Right atrium auricular region (tissue), 2 donors: Measurements from ENCODE around the gene PRSS1. TPM values are rescaled to one million over a fixed set of nuclear protein-coding genes. Genes with fewer than 3 reads are reported as not detected.
"Not testable (repeated sequence)": the region's sequence is repeated elsewhere in the genome, so short reads cannot be mapped to it uniquely, and the experiment has no call there.

Experiments
- DNase-seq: peaks from one replicate; pipeline ENCODE4 v3.0.0-alpha.2; 2019; ENCODE audit warnings: low spot score
- H3K27ac ChIP-seq, 2 donors: fragments of 200-600 bp; sonication (generic); 1 replicate in 1 of 2; 2 replicates in 1 of 2; pipeline ENCODE4 v1.5.1; 2016 to 2019
- H3K27me3 ChIP-seq, 2 donors: fragments of 200-600 bp; sonication (generic); one replicate each; pipeline versions ENCODE4 v1.5.1 to v1.6.0; 2017 to 2019
- H3K36me3 ChIP-seq: fragments of 200-600 bp; sonication (generic); one replicate; pipeline ENCODE4 v1.5.1; 2016
- H3K4me1 ChIP-seq, 2 donors: fragments of 200-600 bp; sonication (generic); one replicate each; pipeline versions ENCODE4 v1.5.1 to v1.6.0; 2017 to 2019
- H3K4me3 ChIP-seq, 2 donors: fragments of 200-600 bp; sonication (generic); 1 replicate in 1 of 2; 2 replicates in 1 of 2; pipeline ENCODE4 v1.5.1; 2017 to 2019; ENCODE audit warnings: mild to moderate bottlenecking in 1 of 2, moderate library complexity in 1 of 2
- H3K9me3 ChIP-seq, 2 donors: fragments of 200-600 bp; sonication (generic); one replicate each; pipeline ENCODE4 v1.5.1; 2019
- total RNA-seq, 2 donors: library from RNA; depleted of rRNA; stranded (reverse); fragments of >200 nt; gene quantifications; one replicate each; pipeline ENCODE4 v1.1.0, GENCODE V29; 2016
- TF ChIP-seq, protein P1 (sequence below), 2 donors: fragments of 200-600 bp; sonication (generic); IDR thresholded peaks; one replicate each; pipeline ENCODE4 v1.5.1; 2019; ENCODE audit warnings: antibody characterized with exemption in 2 of 2

Gene PRSS1
- total RNA-seq, 2 donors from 2014 or later: not detected

DNA sequence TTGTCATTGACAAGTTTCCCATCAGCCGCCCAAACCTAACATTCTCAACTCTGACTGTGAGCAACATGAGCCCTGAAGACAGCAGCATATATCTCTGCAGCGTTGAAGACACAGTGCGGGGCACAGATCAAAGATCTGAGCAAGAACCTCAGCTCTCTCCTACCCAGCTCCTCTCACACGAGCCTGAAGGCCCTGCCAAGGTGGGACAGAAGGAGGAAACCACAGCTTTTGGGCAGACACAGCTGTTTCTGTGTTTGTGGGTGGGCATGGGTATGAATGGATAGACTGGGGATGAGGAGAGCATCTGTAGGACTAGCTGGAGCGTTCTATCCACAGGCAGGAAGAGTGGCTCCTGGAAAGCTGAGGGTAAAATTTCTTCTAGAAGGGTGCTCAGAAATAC, 8.5 kb upstream of the PRSS1 start:
- Histone ChIP-seq H3K27me3 (no peaks in the 10 kb centered on the region), H3K36me3 (no peaks in the 10 kb centered on the region), H3K27ac (no peak overlapping the region), H3K4me3 (no peak overlapping the region), H3K4me1 (peaks cover 0 to 12% of the 10 kb centered on the region in 2 donors), H3K9me3 (no peaks in the 10 kb centered on the region)
- TF ChIP-seq, protein P1, sequence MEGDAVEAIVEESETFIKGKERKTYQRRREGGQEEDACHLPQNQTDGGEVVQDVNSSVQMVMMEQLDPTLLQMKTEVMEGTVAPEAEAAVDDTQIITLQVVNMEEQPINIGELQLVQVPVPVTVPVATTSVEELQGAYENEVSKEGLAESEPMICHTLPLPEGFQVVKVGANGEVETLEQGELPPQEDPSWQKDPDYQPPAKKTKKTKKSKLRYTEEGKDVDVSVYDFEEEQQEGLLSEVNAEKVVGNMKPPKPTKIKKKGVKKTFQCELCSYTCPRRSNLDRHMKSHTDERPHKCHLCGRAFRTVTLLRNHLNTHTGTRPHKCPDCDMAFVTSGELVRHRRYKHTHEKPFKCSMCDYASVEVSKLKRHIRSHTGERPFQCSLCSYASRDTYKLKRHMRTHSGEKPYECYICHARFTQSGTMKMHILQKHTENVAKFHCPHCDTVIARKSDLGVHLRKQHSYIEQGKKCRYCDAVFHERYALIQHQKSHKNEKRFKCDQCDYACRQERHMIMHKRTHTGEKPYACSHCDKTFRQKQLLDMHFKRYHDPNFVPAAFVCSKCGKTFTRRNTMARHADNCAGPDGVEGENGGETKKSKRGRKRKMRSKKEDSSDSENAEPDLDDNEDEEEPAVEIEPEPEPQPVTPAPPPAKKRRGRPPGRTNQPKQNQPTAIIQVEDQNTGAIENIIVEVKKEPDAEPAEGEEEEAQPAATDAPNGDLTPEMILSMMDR (IDR thresholded peaks at IDR 0.05): no peak
- DNase-seq: no peak

DNA sequence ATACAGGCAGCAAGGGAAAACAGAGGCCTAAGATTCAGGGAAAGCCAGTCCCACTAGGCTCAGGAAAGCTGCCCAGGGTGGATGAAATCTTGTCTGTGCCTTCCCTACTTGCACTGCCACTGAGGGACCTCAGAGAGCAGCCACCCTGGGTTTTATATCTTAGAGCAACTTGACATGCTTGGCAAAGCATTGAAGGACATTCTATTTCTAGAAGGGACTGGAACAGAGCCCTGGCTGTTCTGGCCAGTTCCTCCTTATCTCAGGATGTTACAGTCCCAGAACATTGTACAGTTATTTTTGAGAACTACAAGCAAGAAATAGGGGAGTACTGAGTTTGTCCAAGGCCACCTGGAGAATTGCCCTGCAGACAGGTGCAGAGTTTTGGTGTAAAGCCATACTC, 7.3 kb upstream of the PRSS1 start:
- peak overlapping the region; percentile 10 to 38 for H3K27ac ChIP-seq

DNA sequence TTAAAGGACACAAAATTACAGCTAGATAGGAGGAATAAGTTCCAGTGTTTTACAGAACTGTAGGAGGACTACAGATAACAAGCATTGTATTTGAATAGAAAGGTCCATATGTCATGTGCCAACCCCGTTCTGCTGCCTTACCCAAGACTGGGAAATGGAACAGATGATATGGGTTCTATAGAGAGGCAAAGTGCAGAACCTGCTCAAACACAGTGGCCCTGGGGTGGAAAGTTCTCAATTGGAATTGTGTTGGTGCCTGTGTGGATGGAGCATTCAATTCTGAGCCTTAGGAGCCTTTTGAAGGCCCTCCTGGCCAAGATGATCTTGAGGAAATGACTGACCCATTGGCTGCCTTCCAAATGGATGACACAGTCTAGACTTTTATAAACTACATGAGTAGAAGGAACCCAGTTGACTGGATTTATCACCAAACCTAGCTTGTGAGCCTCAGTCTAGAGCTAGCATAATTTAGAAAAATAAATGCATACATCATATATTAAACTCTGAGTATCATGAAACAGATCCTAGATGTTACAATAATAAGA, 4.1 kb upstream of the PRSS1 start:
- no peaks in the 10 kb centered on the region for H3K36me3 ChIP-seq
- TF ChIP-seq, protein P1 (IDR thresholded peaks at IDR 0.05): no peak
- no peaks in the 10 kb centered on the region for H3K9me3 ChIP-seq
- peaks cover 0 to 12% of the 10 kb centered on the region in 2 donors for H3K4me1 ChIP-seq
- no peaks in the 10 kb centered on the region for H3K27me3 ChIP-seq
- no peak for DNase-seq
- H3K4me3 ChIP-seq: no peak overlapping the region
- H3K27ac ChIP-seq: no peak overlapping the region

More for the DNA sequence above, 7.3 kb upstream of the PRSS1 start:
- H3K4me1 ChIP-seq: peaks cover 0 to 12% of the 10 kb centered on the region in 2 donors
- H3K27me3 ChIP-seq, DNase-seq, H3K9me3 ChIP-seq, H3K36me3 ChIP-seq, H3K4me3 ChIP-seq: not testable (repeated sequence)

DNA sequence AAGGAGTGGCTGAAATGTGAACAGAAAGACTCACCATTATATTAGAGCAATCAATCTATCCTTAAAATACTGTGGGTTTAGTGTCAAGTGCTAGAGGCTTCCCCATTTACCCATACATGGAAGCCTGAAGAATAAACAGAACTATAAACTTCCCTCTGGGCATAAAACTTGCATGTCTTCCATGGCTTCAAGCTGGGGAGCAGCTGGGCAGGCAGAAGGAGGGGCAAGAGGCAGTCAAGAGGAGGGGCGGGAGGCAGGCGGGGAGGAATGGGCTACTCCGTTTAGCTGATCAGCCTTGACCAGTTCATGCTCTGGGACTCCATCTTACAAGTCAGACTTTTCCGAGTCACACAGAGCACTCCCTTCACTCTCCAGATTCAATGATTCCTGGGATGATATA, 3.5 kb upstream of the PRSS1 start:
- TF ChIP-seq, protein P1 (IDR thresholded peaks at IDR 0.05): no peak
- Histone ChIP-seq H3K4me3 (no peak overlapping the region), H3K36me3 (no peaks in the 10 kb centered on the region), H3K4me1 (peaks cover 0 to 12% of the 10 kb centered on the region in 2 donors), H3K9me3 (no peaks in the 10 kb centered on the region), H3K27me3 (no peaks in the 10 kb centered on the region), H3K27ac (no peak overlapping the region)
- DNase-seq: no peak

DNA sequence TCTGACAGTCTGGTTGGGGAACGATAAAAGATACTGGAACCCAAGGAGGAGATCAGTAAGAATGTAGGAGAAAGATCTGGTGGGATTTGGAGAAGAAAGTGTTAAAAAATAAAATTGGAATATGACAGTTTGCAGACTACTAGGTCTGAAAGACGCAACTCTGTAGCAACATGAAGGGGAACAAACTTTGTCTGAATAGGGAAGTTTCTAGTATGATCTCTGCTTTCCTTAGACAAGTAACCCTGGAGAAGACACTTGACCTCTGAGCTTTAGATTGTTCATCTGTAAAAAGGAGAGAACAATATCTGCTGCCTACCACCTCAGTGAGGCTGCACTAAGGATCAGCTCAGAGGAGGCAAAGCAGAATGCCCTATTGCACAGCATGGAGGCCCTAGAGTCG, 3.0 kb upstream of the PRSS1 start:
- TF ChIP-seq, protein P1 (IDR thresholded peaks at IDR 0.05): no peak
- H3K27me3 ChIP-seq: no peaks in the 10 kb centered on the region

DNA sequence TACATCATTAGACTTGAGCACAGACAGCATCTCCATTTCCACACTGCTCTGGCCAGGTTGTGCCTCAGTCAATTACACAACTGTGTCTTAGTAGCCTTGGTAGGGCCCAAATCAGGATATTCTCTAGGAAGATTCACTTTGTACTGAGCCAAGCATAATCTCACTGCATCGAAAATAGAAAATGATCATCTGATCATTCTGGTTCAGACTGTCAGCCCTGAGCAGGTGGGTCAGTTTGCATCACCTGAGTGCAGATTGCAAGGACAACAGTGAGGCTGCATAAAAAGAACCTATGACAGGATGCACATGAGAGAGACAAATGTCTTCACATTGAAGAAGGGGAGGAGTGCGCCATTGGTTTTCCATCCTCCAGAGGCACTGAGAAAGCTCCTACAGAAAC, 862 bp upstream of the PRSS1 start:
- H3K4me1 ChIP-seq, H3K9me3 ChIP-seq, DNase-seq, H3K27me3 ChIP-seq, H3K36me3 ChIP-seq, H3K4me3 ChIP-seq, H3K27ac ChIP-seq: not testable (repeated sequence)

More for the DNA sequence above, 3.0 kb upstream of the PRSS1 start:
- Histone ChIP-seq H3K27ac (no peak overlapping the region), H3K4me1 (peaks cover 0 to 11% of the 10 kb centered on the region in 2 donors), H3K4me3 (no peak overlapping the region), H3K9me3 (no peaks in the 10 kb centered on the region), H3K36me3 (no peaks in the 10 kb centered on the region)
- DNase-seq: no peak

DNA sequence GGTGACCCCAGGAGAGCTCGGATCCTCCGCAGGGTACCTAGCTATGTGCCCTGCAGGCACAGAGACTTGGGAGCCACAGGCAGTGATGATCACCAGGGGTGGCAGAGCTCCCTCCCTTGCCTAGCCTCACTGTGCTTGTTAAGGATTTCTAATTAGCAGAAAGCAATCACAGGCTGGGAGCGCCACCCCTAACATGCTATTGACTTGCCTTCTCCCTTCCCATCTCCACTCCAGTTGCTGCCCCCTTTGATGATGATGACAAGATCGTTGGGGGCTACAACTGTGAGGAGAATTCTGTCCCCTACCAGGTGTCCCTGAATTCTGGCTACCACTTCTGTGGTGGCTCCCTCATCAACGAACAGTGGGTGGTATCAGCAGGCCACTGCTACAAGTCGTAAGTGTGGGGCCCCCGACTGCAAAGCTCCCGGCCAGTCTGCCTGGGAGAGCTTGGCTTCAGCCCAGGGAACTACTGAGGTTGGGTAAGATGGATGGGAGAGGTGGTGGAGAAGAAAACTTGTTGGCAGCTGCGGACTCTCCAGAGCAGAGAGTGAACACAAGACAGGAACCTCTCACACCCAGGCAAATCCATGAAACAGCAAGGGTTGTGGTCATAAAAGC, 1.2 kb downstream of the PRSS1 start:
- Histone ChIP-seq H3K4me1 (no peaks in the 10 kb centered on the region), H3K27me3 (no peaks in the 10 kb centered on the region), H3K9me3 (no peaks in the 10 kb centered on the region), H3K27ac (no peak overlapping the region), H3K36me3 (no peaks in the 10 kb centered on the region), H3K4me3 (no peak overlapping the region)
- no peak for DNase-seq
- TF ChIP-seq, protein P1 (IDR thresholded peaks at IDR 0.05): no peak

DNA sequence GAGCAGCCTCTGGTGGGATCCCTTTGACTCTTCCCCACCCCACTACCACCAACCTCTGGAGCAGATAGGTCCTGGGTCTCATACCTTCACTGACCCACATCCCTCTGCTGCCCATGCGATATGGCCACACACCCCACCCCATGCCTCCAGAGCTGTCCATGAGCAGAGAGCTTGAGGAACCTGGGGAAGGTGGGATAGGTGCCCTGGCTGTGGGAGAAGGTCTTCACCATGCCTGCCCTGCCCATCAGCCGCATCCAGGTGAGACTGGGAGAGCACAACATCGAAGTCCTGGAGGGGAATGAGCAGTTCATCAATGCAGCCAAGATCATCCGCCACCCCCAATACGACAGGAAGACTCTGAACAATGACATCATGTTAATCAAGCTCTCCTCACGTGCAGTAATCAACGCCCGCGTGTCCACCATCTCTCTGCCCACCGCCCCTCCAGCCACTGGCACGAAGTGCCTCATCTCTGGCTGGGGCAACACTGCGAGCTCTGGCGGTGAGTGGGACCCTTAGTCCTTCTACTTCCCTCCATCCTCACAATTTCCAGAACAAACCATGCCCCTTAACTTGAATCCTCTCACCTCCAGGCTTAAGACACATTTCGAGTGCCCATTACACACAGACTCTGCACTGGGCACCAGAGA, 2.4 kb downstream of the PRSS1 start:
- H3K4me1 ChIP-seq, H3K36me3 ChIP-seq, DNase-seq, H3K9me3 ChIP-seq, H3K27me3 ChIP-seq, H3K4me3 ChIP-seq, H3K27ac ChIP-seq: not testable (repeated sequence)
